Measurements from ENCODE around the gene CXXC5. TPM values are rescaled to one million over a fixed set of nuclear protein-coding genes. Genes with fewer than 3 reads are reported as not detected.

The CXXC5 gene
- total RNA-seq, 1 experiment from 2014 or later = 7.8 TPM

DNA sequence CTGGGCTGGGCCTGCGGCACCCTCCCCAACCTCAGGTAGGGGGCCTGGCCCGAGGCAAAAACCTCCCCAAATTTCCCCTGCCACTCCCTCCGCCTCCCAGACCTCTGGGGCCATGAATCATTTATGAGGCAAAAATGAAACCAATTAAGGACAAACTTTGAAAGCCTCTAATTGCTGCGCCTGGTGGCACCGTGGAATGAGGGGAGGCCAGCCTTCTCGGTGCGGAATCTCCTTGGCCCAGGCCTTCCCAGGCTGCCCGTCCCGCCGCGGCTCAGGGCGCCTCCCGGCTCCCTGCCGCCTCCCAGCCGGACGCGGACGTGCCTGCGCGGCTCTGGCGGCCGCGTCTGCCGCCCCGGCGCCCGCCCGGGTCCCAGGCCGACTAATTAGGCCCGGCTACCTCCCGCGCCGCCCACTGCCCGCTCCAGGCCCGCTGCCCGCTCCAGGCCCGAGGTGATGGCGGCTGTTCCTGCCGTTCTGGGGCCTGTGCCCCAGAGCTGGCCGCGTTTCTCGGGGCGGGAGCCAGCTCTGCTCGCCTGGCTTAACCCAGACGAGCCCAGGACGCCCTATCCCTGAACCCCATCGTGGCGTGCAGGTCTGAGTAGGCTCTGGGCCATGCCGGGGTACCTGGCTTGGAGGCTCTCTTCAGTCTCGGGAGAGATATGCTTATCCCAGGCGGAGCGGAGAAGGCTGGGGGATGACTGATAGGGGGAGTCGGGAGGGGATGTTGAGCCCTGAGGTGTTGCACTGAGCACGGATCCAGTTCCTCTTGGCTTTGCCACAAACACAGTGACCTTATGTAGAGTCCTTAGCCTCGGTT, 20.1 kb downstream of the CXXC5 start:
- H3K36me3 Mint-ChIP-seq (ENCODE audit: insufficient read depth, unreplicated experiment) = no peaks in the 10 kb centered on the region
- ChIA-PET POLR2A (interaction anchor here (0.5 to 5.5 kb wide), 10 partner anchors 8 to 1629 kb away, joined by 3 to 27 read pairs (median 3); no protein-coding TSS in a partner anchor), CTCF (interaction anchor here (1.4 to 8.1 kb wide), 3 partner anchors 21 to 34 kb away, joined by 3 to 67 read pairs (median 4); no protein-coding TSS in a partner anchor)
- no peaks in the 10 kb centered on the region for H3K27me3 Mint-ChIP-seq (ENCODE audit: insufficient read depth, unreplicated experiment)
- peak overlapping the region; percentile 93 for H3K27ac Mint-ChIP-seq (ENCODE audit: low read depth, unreplicated experiment)
- TF ChIP-seq, protein P1, sequence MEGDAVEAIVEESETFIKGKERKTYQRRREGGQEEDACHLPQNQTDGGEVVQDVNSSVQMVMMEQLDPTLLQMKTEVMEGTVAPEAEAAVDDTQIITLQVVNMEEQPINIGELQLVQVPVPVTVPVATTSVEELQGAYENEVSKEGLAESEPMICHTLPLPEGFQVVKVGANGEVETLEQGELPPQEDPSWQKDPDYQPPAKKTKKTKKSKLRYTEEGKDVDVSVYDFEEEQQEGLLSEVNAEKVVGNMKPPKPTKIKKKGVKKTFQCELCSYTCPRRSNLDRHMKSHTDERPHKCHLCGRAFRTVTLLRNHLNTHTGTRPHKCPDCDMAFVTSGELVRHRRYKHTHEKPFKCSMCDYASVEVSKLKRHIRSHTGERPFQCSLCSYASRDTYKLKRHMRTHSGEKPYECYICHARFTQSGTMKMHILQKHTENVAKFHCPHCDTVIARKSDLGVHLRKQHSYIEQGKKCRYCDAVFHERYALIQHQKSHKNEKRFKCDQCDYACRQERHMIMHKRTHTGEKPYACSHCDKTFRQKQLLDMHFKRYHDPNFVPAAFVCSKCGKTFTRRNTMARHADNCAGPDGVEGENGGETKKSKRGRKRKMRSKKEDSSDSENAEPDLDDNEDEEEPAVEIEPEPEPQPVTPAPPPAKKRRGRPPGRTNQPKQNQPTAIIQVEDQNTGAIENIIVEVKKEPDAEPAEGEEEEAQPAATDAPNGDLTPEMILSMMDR (IDR thresholded peaks at IDR 0.05; ENCODE audit: unreplicated experiment) = no peak
- H3K4me3 Mint-ChIP-seq (ENCODE audit: unreplicated experiment) = peak overlapping the region; percentile 67
- H3K9me3 Mint-ChIP-seq (ENCODE audit: unreplicated experiment) = no peaks in the 10 kb centered on the region
- intact Hi-C loops (cut with micrococcal nuclease) = loop anchor here (1.0 kb wide), 1 partner anchor 16 kb away; no protein-coding TSS in a partner anchor
- TSS peak; percentile 82 for BruUV-seq (replicated peaks)
- DNase-seq (ENCODE audit: unreplicated experiment) = peak; percentile 74
- H3K4me1 Mint-ChIP-seq (ENCODE audit: insufficient read depth, unreplicated experiment) = peaks cover 19% of the 10 kb centered on the region

DNA sequence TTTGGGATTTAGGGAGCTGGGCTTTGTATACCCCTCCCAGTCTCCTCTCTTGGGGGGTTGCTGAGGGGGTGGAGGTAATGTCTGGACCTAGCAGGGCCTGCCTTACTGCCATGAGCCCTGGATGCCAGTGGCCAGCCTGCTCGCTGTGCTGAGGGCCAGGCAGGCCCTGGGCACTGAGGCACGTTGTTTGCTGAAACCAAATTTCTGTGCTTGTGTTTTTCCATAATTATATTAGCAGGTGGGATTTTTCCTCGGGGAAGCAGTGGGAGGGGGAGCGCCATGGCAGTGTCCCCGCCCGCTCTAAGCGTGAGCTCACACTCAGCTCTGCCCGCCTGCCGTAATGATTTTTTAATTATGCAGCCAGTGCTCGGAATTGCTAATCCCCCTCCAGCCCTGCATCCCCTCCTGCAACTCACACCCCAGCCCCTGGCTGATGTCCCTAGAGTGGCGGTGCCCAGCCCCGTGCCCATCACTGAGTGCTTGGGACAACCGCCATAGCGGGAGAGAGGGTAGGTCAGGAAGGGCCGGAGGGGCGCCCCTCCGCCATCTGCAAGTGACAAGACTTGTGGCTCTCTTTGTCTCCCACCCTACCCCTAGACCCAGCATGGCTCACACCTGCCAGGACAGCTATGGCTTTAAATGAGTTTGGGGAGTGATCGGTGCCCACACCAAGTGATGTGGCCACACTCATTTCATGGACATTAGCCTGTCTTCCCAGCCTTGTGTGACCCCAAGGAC, 20.9 kb downstream of the CXXC5 start:
- DNase-seq (ENCODE audit: unreplicated experiment) = no peak

GRCh38 chr5:139669662-139670368, 21.7 kb downstream of the CXXC5 start:
- intact Hi-C loops (cut with micrococcal nuclease) = no loop called here
- no TSS peak for BruUV-seq (replicated peaks)
- TF ChIP-seq, protein P1 (IDR thresholded peaks at IDR 0.05; ENCODE audit: unreplicated experiment) = no peak
- Mint-ChIP-seq H3K27ac (ENCODE audit: low read depth, unreplicated experiment) (peak overlapping the region; percentile 93), H3K9me3 (ENCODE audit: unreplicated experiment) (no peaks in the 10 kb centered on the region), H3K4me3 (ENCODE audit: unreplicated experiment) (no peak overlapping the region), H3K36me3 (ENCODE audit: insufficient read depth, unreplicated experiment) (peaks cover 7% of the 10 kb centered on the region), H3K27me3 (ENCODE audit: insufficient read depth, unreplicated experiment) (no peaks in the 10 kb centered on the region), H3K4me1 (ENCODE audit: insufficient read depth, unreplicated experiment) (peaks cover 22% of the 10 kb centered on the region)
- CTCF ChIA-PET = interaction anchor here (0.7 to 8.1 kb wide), 8 partner anchors 16 to 296 kb away, joined by 3 to 67 read pairs (median 3); no protein-coding TSS in a partner anchor
- POLR2A ChIA-PET = interaction anchor here (0.6 to 5.5 kb wide), 3 partner anchors 9 to 15 kb away, joined by 4 to 27 read pairs (median 6); no protein-coding TSS in a partner anchor
- no peak for DNase-seq (ENCODE audit: unreplicated experiment)

More for the DNA sequence above, 20.9 kb downstream of the CXXC5 start:
- Mint-ChIP-seq H3K27me3 (ENCODE audit: insufficient read depth, unreplicated experiment) (no peaks in the 10 kb centered on the region), H3K36me3 (ENCODE audit: insufficient read depth, unreplicated experiment) (peaks cover 3% of the 10 kb centered on the region), H3K27ac (ENCODE audit: low read depth, unreplicated experiment) (peak overlapping the region; percentile 93), H3K4me1 (ENCODE audit: insufficient read depth, unreplicated experiment) (peaks cover 19% of the 10 kb centered on the region), H3K9me3 (ENCODE audit: unreplicated experiment) (no peaks in the 10 kb centered on the region), H3K4me3 (ENCODE audit: unreplicated experiment) (peak overlapping the region; percentile 67)
- intact Hi-C loops (cut with micrococcal nuclease) = loop anchor here (1.0 kb wide), 1 partner anchor 17 kb away; no protein-coding TSS in a partner anchor
- ChIA-PET CTCF (interaction anchor here (1.4 to 8.1 kb wide), 4 partner anchors 19 to 35 kb away, joined by 3 to 67 read pairs (median 10); no protein-coding TSS in a partner anchor), POLR2A (interaction anchor here (0.6 to 5.5 kb wide), 7 partner anchors 9 to 69 kb away, joined by 3 to 27 read pairs (median 4); no protein-coding TSS in a partner anchor)
- TF ChIP-seq, protein P1 (IDR thresholded peaks at IDR 0.05; ENCODE audit: unreplicated experiment) = no peak
- BruUV-seq (replicated peaks) = no TSS peak
